HG03469 (cell line): ENCODE data around the gene DLGAP4.
"Not testable (repeated sequence)": the region's sequence is repeated elsewhere in the genome, so short reads cannot be mapped to it uniquely, and the experiment has no call there.

Source experiments
- ATAC-seq: cut with Tn5 transposase; IDR thresholded peaks from one replicate; pipeline ENCODE4 v1.9.1; 2021; ENCODE audit warnings: mild to moderate bottlenecking, moderate library complexity, moderate number of reproducible peaks; ENCODE audit not compliant: unreplicated experiment

Gene DLGAP4

GRCh38 chr20:36466089-36466488 lies 159.9 kb downstream of the DLGAP4 start:
- no peak for ATAC-seq

GRCh38 chr20:36467076-36467999 lies 161.2 kb downstream of the DLGAP4 start:
- ATAC-seq, result no peak

- ATAC-seq, result no peak
Measured at GRCh38 chr20:36468149-36469000, 162.2 kb downstream of the DLGAP4 start.

- ATAC-seq, result no peak
Measured at GRCh38 chr20:36469973-36470372, 163.8 kb downstream of the DLGAP4 start.

GRCh38 chr20:36471885-36472636 lies 165.9 kb downstream of the DLGAP4 start:
- ATAC-seq, result no peak

GRCh38 chr20:36472637-36473090 lies 166.5 kb downstream of the DLGAP4 start:
- no peak for ATAC-seq

GRCh38 chr20:36473164-36473563 lies 167.0 kb downstream of the DLGAP4 start:
- no peak for ATAC-seq

GRCh38 chr20:36474563-36474962 lies 168.4 kb downstream of the DLGAP4 start:
- no peak for ATAC-seq

GRCh38 chr20:36475054-36475453 lies 168.9 kb downstream of the DLGAP4 start:
- not testable (repeated sequence) for ATAC-seq

- no peak for ATAC-seq
Measured at GRCh38 chr20:36477475-36477874, 171.3 kb downstream of the DLGAP4 start.

GRCh38 chr20:36478137-36478905 lies 172.2 kb downstream of the DLGAP4 start:
- ATAC-seq, result no peak

- no peak for ATAC-seq
Measured at GRCh38 chr20:36479938-36480337, 173.8 kb downstream of the DLGAP4 start.

GRCh38 chr20:36480456-36481048 lies 174.4 kb downstream of the DLGAP4 start:
- ATAC-seq, result no peak

- no peak for ATAC-seq
Measured at GRCh38 chr20:36481380-36482043, 175.4 kb downstream of the DLGAP4 start.

GRCh38 chr20:36482044-36482473 lies 175.9 kb downstream of the DLGAP4 start:
- ATAC-seq, result no peak

GRCh38 chr20:36483209-36483918 lies 177.2 kb downstream of the DLGAP4 start:
- ATAC-seq, result no peak

GRCh38 chr20:36483919-36484808 lies 178.0 kb downstream of the DLGAP4 start:
- no peak for ATAC-seq
